H1 (cell line): ENCODE data around the gene PQBP1. TPM values are rescaled to one million over a fixed set of nuclear protein-coding genes. Genes with fewer than 3 reads are reported as not detected.
A peak's percentile ranks its signal among the peaks of the same experiment; 100 is the strongest.

Experiments
- CTCF ChIA-PET: fragments of 300-600 bp; sonication (Branson Sonifier 250); formaldehyde crosslinking; loops from one replicate; lab custom pipeline; 2021; ENCODE audit not compliant: partially characterized antibody; lab: Charles Lee
- POLR2A ChIA-PET: fragments of 300-600 bp; sonication (Branson Sonifier 250); formaldehyde crosslinking; loops from one replicate; lab custom pipeline; 2021; ENCODE audit warnings: inconsistent platforms; ENCODE audit not compliant: partially characterized antibody; lab: Charles Lee
- DNase-seq, 2 experiments: peaks; one replicate each; pipeline versions ENCODE4 v3.0.0 to v3.0.0-alpha.2; 2010 to 2022; ENCODE audit warnings: low spot score in 2 of 2, low read depth in 1 of 2, mixed read lengths in 1 of 2
- FAIRE-seq: peaks from 2 replicates; lab custom pipeline; 2011; peaks lifted over from hg19 to GRCh38; lab: Jason Lieb, UNC
- H2AFZ ChIP-seq: 2 replicates; pipeline ENCODE4 v1.8.1; 2012; ENCODE audit warnings: low read length, inconsistent platforms
- H2AK5ac ChIP-seq: 2 replicates; pipeline ENCODE4 v1.6.1; 2013; ENCODE audit warnings: low read depth, low read length
- H2BK120ac ChIP-seq: replicated peaks from 2 replicates; pipeline ENCODE3; 2013; ENCODE audit warnings: low read depth, low read length, inconsistent platforms
- H2BK12ac ChIP-seq: 2 replicates; pipeline ENCODE4 v1.6.1; 2013; ENCODE audit warnings: low read depth, low read length
- H2BK15ac ChIP-seq: 2 replicates; pipeline ENCODE4 v1.6.1; 2013; ENCODE audit warnings: low read length
- H2BK20ac ChIP-seq: 2 replicates; pipeline ENCODE4 v1.6.1; 2013; ENCODE audit warnings: low read length
- H2BK5ac ChIP-seq: 2 replicates; pipeline ENCODE4 v1.6.1; 2013; ENCODE audit warnings: low read depth, low read length
- H3K14ac ChIP-seq: 2 replicates; pipeline ENCODE4 v1.6.1; 2013; ENCODE audit warnings: inconsistent platforms; ENCODE audit not compliant: insufficient read length
- H3K18ac ChIP-seq: 2 replicates; pipeline ENCODE4 v1.6.1; 2013; ENCODE audit warnings: low read length; ENCODE audit errors: extremely low read depth
- H3K23ac ChIP-seq: 2 replicates; pipeline ENCODE4 v1.6.1; 2013; ENCODE audit warnings: inconsistent platforms; ENCODE audit not compliant: insufficient read length
- H3K23me2 ChIP-seq: 2 replicates; pipeline ENCODE4 v1.6.1; 2013; ENCODE audit warnings: low read depth, low read length
- H3K27ac ChIP-seq: 2 replicates; pipeline ENCODE4 v1.6.1; 2011; ENCODE audit warnings: low read depth, low read length, inconsistent platforms
- H3K27me3 ChIP-seq, 4 experiments: replicated peaks in 1 of 4; 1 replicate in 1 of 4; 2 replicates in 3 of 4; pipeline versions ENCODE4 v1.6.1 to v1.8.1; 2011 to 2013; ENCODE audit warnings: low read length in 3 of 4, mild to moderate bottlenecking in 3 of 4, inconsistent platforms in 2 of 4, mixed read lengths in 2 of 4, moderate library complexity in 1 of 4; ENCODE audit not compliant: control insufficient read depth in 3 of 4, insufficient read depth in 3 of 4; ENCODE audit errors: extremely low read depth in 1 of 4
- H3K36me3 ChIP-seq, 4 experiments: 2 replicates each; pipeline versions ENCODE4 v1.6.1 to v1.8.1; 2011 to 2013; ENCODE audit warnings: mild to moderate bottlenecking in 4 of 4, low read length in 3 of 4, moderate library complexity in 2 of 4, control low read depth in 1 of 4, inconsistent platforms in 1 of 4; ENCODE audit not compliant: insufficient read depth in 4 of 4, control insufficient read depth in 2 of 4
- H3K4ac ChIP-seq: replicated peaks from 2 replicates; pipeline ENCODE3; 2013; ENCODE audit warnings: low read length, low read depth, mixed read lengths, inconsistent platforms; ENCODE audit not compliant: insufficient read length
- H3K4me1 ChIP-seq, 4 experiments: replicated peaks in 1 of 4; 1 replicate in 1 of 4; 2 replicates in 3 of 4; pipeline versions ENCODE4 v1.6.1 to v1.8.1; 2011 to 2013; ENCODE audit warnings: low read length in 3 of 4, inconsistent platforms in 2 of 4, mixed read lengths in 1 of 4; ENCODE audit not compliant: insufficient read depth in 4 of 4, control insufficient read depth in 3 of 4
- H3K4me2 ChIP-seq, 2 experiments: 2 replicates each; pipeline versions ENCODE4 v1.6.1 to v1.8.1; 2011 to 2013; ENCODE audit warnings: low read depth in 2 of 2, low read length in 2 of 2, control low read depth in 1 of 2, inconsistent platforms in 1 of 2, mild to moderate bottlenecking in 1 of 2; ENCODE audit not compliant: insufficient read depth in 1 of 2
- H3K4me3 ChIP-seq, 4 experiments: fragments of 200-600, 300-600 bp in 1 of 4; sonication (generic), shearing (Covaris generic), sonication (Bioruptor Twin) in 1 of 4; 2 replicates each; pipeline versions ENCODE4 v1.5.1 to v1.8.1; 2011 to 2016; ENCODE audit warnings: low read length in 4 of 4, low read depth in 3 of 4, control low read depth in 2 of 4, inconsistent platforms in 2 of 4, mild to moderate bottlenecking in 2 of 4, mixed read lengths in 1 of 4, moderate library complexity in 1 of 4; ENCODE audit not compliant: insufficient read depth in 2 of 4; ENCODE audit errors: extremely low read depth in 1 of 4
- H3K56ac ChIP-seq: replicated peaks from 2 replicates; pipeline ENCODE3; 2013; ENCODE audit warnings: low read depth, mild to moderate bottlenecking, mixed read lengths, low read length, inconsistent platforms; ENCODE audit not compliant: insufficient read length
- H3K79me1 ChIP-seq: 2 replicates; pipeline ENCODE4 v1.6.1; 2013; ENCODE audit warnings: low read depth, low read length, control low read depth
- H3K79me2 ChIP-seq, 2 experiments: 2 replicates each; pipeline versions ENCODE4 v1.6.1 to v1.8.1; 2012 to 2013; ENCODE audit warnings: low read length in 2 of 2, mild to moderate bottlenecking in 2 of 2, inconsistent platforms in 1 of 2; ENCODE audit not compliant: insufficient read depth in 2 of 2, control insufficient read depth in 1 of 2
- H3K9ac ChIP-seq, 4 experiments: replicated peaks in 1 of 4; 1 replicate in 1 of 4; 2 replicates in 3 of 4; pipeline versions ENCODE4 v1.6.1 to v1.8.1; 2011 to 2013; ENCODE audit warnings: low read depth in 3 of 4, low read length in 3 of 4, control low read depth in 2 of 4, mild to moderate bottlenecking in 2 of 4, moderate library complexity in 2 of 4, inconsistent platforms in 1 of 4; ENCODE audit errors: extremely low read depth in 1 of 4
- H3K9me3 ChIP-seq, 2 experiments: 2 replicates each; pipeline versions ENCODE4 v1.6.1 to v1.8.1; 2012 to 2013; ENCODE audit warnings: mild to moderate bottlenecking in 2 of 2, moderate library complexity in 2 of 2, control low read depth in 1 of 2, inconsistent platforms in 1 of 2, low read depth in 1 of 2, low read length in 1 of 2, mixed read lengths in 1 of 2; ENCODE audit not compliant: insufficient read depth in 2 of 2
- H4K20me1 ChIP-seq, 2 experiments: replicated peaks in 1 of 2; 2 replicates each; pipeline versions ENCODE3 to v1.8.1; 2011 to 2013; ENCODE audit warnings: inconsistent platforms in 2 of 2, low read length in 2 of 2, mild to moderate bottlenecking in 1 of 2; ENCODE audit not compliant: insufficient read depth in 2 of 2, control insufficient read depth in 1 of 2
- H4K5ac ChIP-seq: 2 replicates; pipeline ENCODE4 v1.6.1; 2013; ENCODE audit warnings: low read length, low read depth, mixed read lengths, inconsistent platforms; ENCODE audit not compliant: insufficient read length
- H4K8ac ChIP-seq: 2 replicates; pipeline ENCODE4 v1.8.0; 2013; ENCODE audit warnings: mild to moderate bottlenecking, moderate library complexity, low read length, inconsistent platforms; ENCODE audit not compliant: insufficient read depth; ENCODE audit errors: extremely low read depth
- H4K91ac ChIP-seq: replicated peaks from 2 replicates; pipeline ENCODE3; 2013; ENCODE audit warnings: low read length, mixed read lengths, inconsistent platforms; ENCODE audit not compliant: insufficient read length
- POLR2A ChIP-seq, 2 experiments: IDR thresholded peaks; 1 replicate in 1 of 2; 2 replicates in 1 of 2; pipeline ENCODE4 v1.6.1; 2011; ENCODE audit warnings: low read depth in 2 of 2, low read length in 2 of 2, mild to moderate bottlenecking in 2 of 2; ENCODE audit errors: control extremely low read depth in 1 of 2
- WGBS, 2 experiments: shearing (Covaris generic) in 1 of 2; methylation state at CpG; one replicate each; pipeline versions ENCODE4 v1.1.6 to v1.1.7; 2013 to 2015; ENCODE audit warnings: low lambda C conversion rate in 2 of 2, mixed read lengths in 2 of 2, inconsistent platforms in 1 of 2, low coverage in 1 of 2, missing lambda C conversion rate in 1 of 2; ENCODE audit not compliant: insufficient replicate concordance in 2 of 2, insufficient coverage in 1 of 2, insufficient read length in 1 of 2; ENCODE audit errors: extremely low coverage in 1 of 2, missing lambda C conversion rate in 1 of 2; 5-methylcytosine and 5-hydroxymethylcytosine counted together
- polyA plus RNA-seq, 7 experiments: library from polyadenylated mRNA; depleted of rRNA in 3 of 7; stranded (reverse) in 5 of 7; unstranded in 2 of 7; fragments of >200 nt in 5 of 7; fragments of 200-250 nt in 2 of 7; gene quantifications; 1 replicate in 5 of 7; 2 replicates in 1 of 7; 4 replicates in 1 of 7; pipeline versions ENCODE4 v1.2.1 to v1.2.3, GENCODE V29; 2011 to 2013; ENCODE audit warnings: missing spikeins in 2 of 7, mixed read lengths in 2 of 7
- total RNA-seq: library from RNA; stranded (reverse); fragmentation: NEBNext Ultra II Directional; extraction: Animal tissue kit (Norgen Biotek cat#: 25700); gene quantifications from 2 replicates; pipeline ENCODE4 v1.2.1, GENCODE V29; 2021
- TF ChIP-seq, protein P1 (sequence below): IDR thresholded peaks from 2 replicates; pipeline ENCODE4 v1.6.1; 2011; ENCODE audit warnings: low read depth, mild to moderate bottlenecking, low read length; ENCODE audit not compliant: insufficient read depth

PQBP1 gene
- total and polyA plus RNA-seq, 2 of the 8 experiments (the other 6 are each of a cell fraction or from before 2014, with no cell fraction given) = 91.7 to 95.9 TPM

DNA sequence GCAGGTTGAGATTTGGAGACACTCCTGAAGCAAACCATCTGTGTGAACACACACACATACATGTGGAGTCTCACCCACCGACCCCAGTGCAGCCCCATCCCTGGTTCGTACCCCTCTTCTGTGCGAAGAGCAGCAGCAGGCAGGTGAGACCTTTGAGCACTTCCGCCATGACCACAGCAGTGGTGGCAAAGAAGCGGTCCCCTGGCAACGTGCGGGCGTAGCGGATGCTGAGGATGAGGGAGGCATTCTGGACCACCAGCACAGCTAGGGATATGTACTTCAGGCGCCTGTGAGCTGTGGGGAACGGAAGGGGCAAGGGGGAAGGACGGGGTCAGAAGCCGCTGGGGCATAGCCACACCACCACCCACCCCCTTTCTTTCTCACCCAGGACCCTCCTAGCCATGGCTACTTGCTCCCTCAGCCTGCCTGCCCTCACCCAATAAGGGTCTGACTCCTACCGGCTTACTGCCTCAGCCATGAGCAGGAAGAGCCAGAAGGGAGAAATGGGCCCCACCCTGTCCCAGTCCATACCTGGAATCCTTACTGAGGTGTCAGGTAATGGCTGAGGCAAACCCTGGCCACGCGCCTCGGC lies 12.1 kb downstream of the PQBP1 start:
- H3K27ac ChIP-seq = no peak overlapping the region
- H3K27me3 ChIP-seq = no peaks in the 10 kb centered on the region
- POLR2A ChIA-PET = interaction anchor here (0.7 to 30.9 kb wide), 5 partner anchors 9 to 47 kb away, joined by 3 to 572 read pairs (median 4); partner anchors contain the start of genes OTUD5, PQBP1 and TIMM17B
- H4K91ac ChIP-seq = no peak overlapping the region
- no peak overlapping the region for H4K8ac ChIP-seq
- H2BK12ac ChIP-seq = no peak overlapping the region
- H3K9me3 ChIP-seq = no peaks in the 10 kb centered on the region
- H3K4me3 ChIP-seq = no peak overlapping the region
- H3K56ac ChIP-seq = no peak overlapping the region
- no peak for FAIRE-seq
- 95% methylated on average over 7 of the region's 17 CpGs; no CpG with 5 or more reads in 1 of the 2 experiments for WGBS, 2 experiments
- no peak overlapping the region for H3K23ac ChIP-seq
- no peak overlapping the region for H2AFZ ChIP-seq
- no peak overlapping the region for H4K5ac ChIP-seq
- no peak overlapping the region for H3K14ac ChIP-seq
- no peak overlapping the region for H2BK120ac ChIP-seq
- H3K79me1 ChIP-seq = no peaks in the 10 kb centered on the region; the same call in 1 of the 2 replicates
- H4K20me1 ChIP-seq = peaks cover 4 to 7% of the 10 kb centered on the region in 2 experiments
- no peak overlapping the region for H3K9ac ChIP-seq
- no peak overlapping the region for H2BK20ac ChIP-seq
- H3K36me3 ChIP-seq = peaks cover 9 to 29% (median 18%) of the 10 kb centered on the region in 4 experiments; a peak in 7 of 8 replicates
- H3K4me2 ChIP-seq = no peak overlapping the region; a peak in 1 of 4 replicates
- no peak overlapping the region for H3K4ac ChIP-seq
- H3K4me1 ChIP-seq = peaks cover 0 to 3% (median 0%) of the 10 kb centered on the region in 4 experiments; a peak in 4 of 7 replicates
- peaks cover 0 to 16% of the 10 kb centered on the region in 2 experiments; a peak in 2 of 4 replicates for H3K79me2 ChIP-seq
- CTCF ChIA-PET = interaction anchor here (0.6 to 1.6 kb wide), 3 partner anchors 12 to 36 kb away, joined by 3 to 4 read pairs (median 3); partner anchors contain the start of genes PQBP1 and TIMM17B
- no peak overlapping the region for H2AK5ac ChIP-seq
- no peak overlapping the region for H2BK15ac ChIP-seq
- DNase-seq = no peak
- H3K18ac ChIP-seq = no peak overlapping the region
- TF ChIP-seq, protein P1, sequence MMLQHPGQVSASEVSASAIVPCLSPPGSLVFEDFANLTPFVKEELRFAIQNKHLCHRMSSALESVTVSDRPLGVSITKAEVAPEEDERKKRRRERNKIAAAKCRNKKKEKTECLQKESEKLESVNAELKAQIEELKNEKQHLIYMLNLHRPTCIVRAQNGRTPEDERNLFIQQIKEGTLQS = no peak
- TF ChIP-seq POLR2A (IDR thresholded peaks at IDR 0.05; ENCODE audit: control extremely low read depth in 1 of 2, low read depth in 2 of 2, low read length in 2 of 2) = peak in 1 of 2 experiments; percentile 59; a peak in 1 of 3 replicates
- H2BK5ac ChIP-seq = no peak overlapping the region
- no peaks in the 10 kb centered on the region for H3K23me2 ChIP-seq
